A673 (cell line): ENCODE data around the gene SORBS2.

Experiments
- CTCF ChIP-seq: fragments of 300-800, 200-600 bp; sonication (generic); conservative IDR thresholded peaks from 2 replicates; pipeline ENCODE4 v1.5.1; 2017; ENCODE audit warnings: low read depth, mild to moderate bottlenecking, antibody characterized with exemption, low read length, moderate library complexity, mixed read lengths
- EZH2 ChIP-seq: fragments of 200-600 bp; sonication (generic); IDR thresholded peaks from 2 replicates; pipeline ENCODE4 v1.6.1; 2017; ENCODE audit warnings: borderline replicate concordance, low read depth, mild to moderate bottlenecking, mixed read lengths, antibody characterized with exemption, low read length; ENCODE audit not compliant: poor library complexity, severe bottlenecking

GRCh38 chr4:185780472-185780871 lies 31.5 kb downstream of the SORBS2 start:
- TF ChIP-seq CTCF = no peak
- no peak for TF ChIP-seq EZH2
